Stomach (tissue), 9 donors: ENCODE results near the gene SMAD9. TPM values are rescaled to one million over a fixed set of nuclear protein-coding genes. Genes with fewer than 3 reads are reported as not detected.

ENCODE experiments used
- DNase-seq, 2 donors: peaks; one replicate each; pipeline versions ENCODE4 v3.0.0 to v3.0.0-alpha.2; 2013 to 2019
- H3K27ac ChIP-seq, 5 donors: fragments of 200-600 bp in 4 of 5; sonication (generic) in 4 of 5; one replicate each; pipeline ENCODE4 v1.5.1; 2013 to 2019; ENCODE audit warnings: mild to moderate bottlenecking in 1 of 5, moderate library complexity in 1 of 5
- H3K27me3 ChIP-seq, 3 donors: fragments of 200-600 bp; sonication (generic); one replicate each; pipeline ENCODE4 v1.5.1; 2017 to 2019; ENCODE audit warnings: mixed run types in 1 of 3
- H3K36me3 ChIP-seq, 4 donors: fragments of 200-600 bp; sonication (generic); 1 replicate in 3 of 4; 2 replicates in 1 of 4; pipeline ENCODE4 v1.5.1; 2016 to 2019
- H3K4me1 ChIP-seq, 4 donors: fragments of 200-600 bp; sonication (generic); one replicate each; pipeline ENCODE4 v1.5.1; 2016 to 2019
- H3K4me3 ChIP-seq, 4 donors: fragments of 200-600 bp; sonication (generic) in 3 of 4; one replicate each; pipeline ENCODE4 v1.5.1; 2016 to 2019; ENCODE audit warnings: mild to moderate bottlenecking in 1 of 4
- H3K9me3 ChIP-seq, 4 donors: fragments of 200-600 bp; sonication (generic); one replicate each; pipeline ENCODE4 v1.5.1; 2016 to 2019
- CTCF ChIP-seq, 7 experiments: fragments of 450-650 bp in 4 of 7; fragments of 200-600 bp in 3 of 7; sonication (generic) in 3 of 7; IDR thresholded peaks; one replicate each; pipeline ENCODE4 v1.5.1; 2016 to 2019; ENCODE audit warnings: antibody characterized with exemption in 7 of 7, control low read depth in 2 of 7, mild to moderate bottlenecking in 1 of 7
- EP300 ChIP-seq: sonication (generic); formaldehyde crosslinking; IDR thresholded peaks from one replicate; pipeline ENCODE4 v1.6.1; 2017; ENCODE audit warnings: antibody characterized with exemption
- POLR2A ChIP-seq, 4 donors: fragments of 450-650 bp; IDR thresholded peaks; one replicate each; pipeline ENCODE4 v1.6.1; 2016; ENCODE audit warnings: antibody characterized with exemption in 4 of 4, control low read depth in 2 of 4, mild to moderate bottlenecking in 1 of 4, moderate library complexity in 1 of 4
- POLR2AphosphoS5 ChIP-seq, 3 donors: sonication (generic); formaldehyde crosslinking; IDR thresholded peaks; one replicate each; pipeline ENCODE4 v1.6.1; 2016; ENCODE audit warnings: antibody characterized with exemption in 3 of 3
- WGBS, 5 donors: extraction: QIAGEN DNeasy Blood & Tissue Kit in 3 of 5; methylation state at CpG; one replicate each; pipeline versions ENCODE4 v1.1.5 to v1.1.7; 2013 to 2018; 5-methylcytosine and 5-hydroxymethylcytosine counted together
- intact Hi-C: fragments of 100-400 bp; cut with DNase I; formaldehyde crosslinking; loops from one replicate; pipeline ENCODE4 v1.15.1; 2023; ENCODE audit warnings: low total_unique reads
- polyA plus RNA-seq, 3 donors: library from polyadenylated mRNA; stranded (reverse); fragments of 200-250 nt; gene quantifications; one replicate each; pipeline ENCODE4 v1.2.3, GENCODE V29; 2013
- total RNA-seq, 5 donors: library from RNA; depleted of rRNA; stranded (reverse); fragments of >200 nt; gene quantifications; one replicate each; pipeline versions ENCODE4 v1.1.0 to v1.2.3, GENCODE V29; 2014 to 2016
- donor health status: healthy with polysubstance abuse.
- donor health status: Bipolar disorder and iron deficiency.
- donor health status: healthy.

Gene SMAD9
- total and polyA plus RNA-seq, 8 donors: 1.6 to 21.5 (median 8.1) TPM

- Histone ChIP-seq H3K27me3 (peaks cover 0 to 28% (median 0%) of the 10 kb centered on the region in 3 donors), H3K4me3 (no peak overlapping the region)
- intact Hi-C loops: no loop called here
Observed at GRCh38 chr13:36915106-36915505, 4.9 kb downstream of the SMAD9 start.

GRCh38 chr13:36914648-36915047 is 5.4 kb downstream of the SMAD9 start:
- no peak overlapping the region for H3K27ac ChIP-seq
- intact Hi-C loops: no loop called here

More at GRCh38 chr13:36915106-36915505, 4.9 kb downstream of the SMAD9 start:
- H3K4me1 ChIP-seq: peaks cover 6 to 57% (median 25%) of the 10 kb centered on the region in 4 donors
- TF ChIP-seq POLR2AphosphoS5 (IDR thresholded peaks at IDR 0.05): no peak
- TF ChIP-seq EP300: no peak
- no peak for TF ChIP-seq CTCF (IDR thresholded peaks at IDR 0.05)
- H3K27ac ChIP-seq: no peak overlapping the region
- WGBS, 5 donors: 72 to 78% (median 77%) methylated on average over 5 of the region's 5 CpGs
- H3K36me3 ChIP-seq: no peaks in the 10 kb centered on the region
- DNase-seq: no peak
- H3K9me3 ChIP-seq: no peaks in the 10 kb centered on the region

GRCh38 chr13:36913463-36913862 is 6.6 kb downstream of the SMAD9 start:
- H3K9me3 ChIP-seq: no peaks in the 10 kb centered on the region
- intact Hi-C loops: no loop called here
- H3K27me3 ChIP-seq: peaks cover 0 to 13% (median 0%) of the 10 kb centered on the region in 3 donors
- H3K36me3 ChIP-seq: no peaks in the 10 kb centered on the region
- no peak overlapping the region for H3K27ac ChIP-seq
- TF ChIP-seq POLR2A (IDR thresholded peaks at IDR 0.05) (no peak), CTCF (IDR thresholded peaks at IDR 0.05) (no peak), POLR2AphosphoS5 (IDR thresholded peaks at IDR 0.05) (no peak), EP300 (no peak)
- no peak overlapping the region for H3K4me3 ChIP-seq
- DNase-seq: no peak
- peaks cover 0 to 43% (median 13%) of the 10 kb centered on the region in 4 donors for H3K4me1 ChIP-seq

More at GRCh38 chr13:36914648-36915047, 5.4 kb downstream of the SMAD9 start:
- no peak overlapping the region for H3K4me3 ChIP-seq
- H3K27me3 ChIP-seq: peaks cover 0 to 25% (median 0%) of the 10 kb centered on the region in 3 donors
- H3K4me1 ChIP-seq: peaks cover 6 to 55% (median 23%) of the 10 kb centered on the region in 4 donors
- H3K9me3 ChIP-seq: no peaks in the 10 kb centered on the region
- H3K36me3 ChIP-seq: no peaks in the 10 kb centered on the region
- WGBS, 5 donors: 80 to 93% (median 86%) methylated on average over 4 of the region's 4 CpGs
- TF ChIP-seq EP300 (no peak), CTCF (IDR thresholded peaks at IDR 0.05) (no peak), POLR2A (IDR thresholded peaks at IDR 0.05) (no peak)
- no peak for DNase-seq

GRCh38 chr13:36912973-36913372 is 7.1 kb downstream of the SMAD9 start:
- H3K4me1 ChIP-seq: peaks cover 0 to 38% (median 10%) of the 10 kb centered on the region in 4 donors
- intact Hi-C loops: no loop called here
- no peak overlapping the region for H3K4me3 ChIP-seq
- TF ChIP-seq POLR2AphosphoS5 (IDR thresholded peaks at IDR 0.05) (no peak), EP300 (no peak), CTCF (IDR thresholded peaks at IDR 0.05) (no peak), POLR2A (IDR thresholded peaks at IDR 0.05) (no peak)
- WGBS, 5 donors: 58 to 74% (median 65%) methylated on average over 2 of the region's 2 CpGs
- peaks cover 0 to 9% (median 0%) of the 10 kb centered on the region in 3 donors for H3K27me3 ChIP-seq
- no peak overlapping the region for H3K27ac ChIP-seq
- no peak for DNase-seq
- H3K9me3 ChIP-seq: no peaks in the 10 kb centered on the region
- no peaks in the 10 kb centered on the region for H3K36me3 ChIP-seq
